ENCODE results near the gene IFIT1B.
"Not testable (repeated sequence)": the region's sequence is repeated elsewhere in the genome, so short reads cannot be mapped to it uniquely, and the experiment has no call there.

The IFIT1B gene, protein sequence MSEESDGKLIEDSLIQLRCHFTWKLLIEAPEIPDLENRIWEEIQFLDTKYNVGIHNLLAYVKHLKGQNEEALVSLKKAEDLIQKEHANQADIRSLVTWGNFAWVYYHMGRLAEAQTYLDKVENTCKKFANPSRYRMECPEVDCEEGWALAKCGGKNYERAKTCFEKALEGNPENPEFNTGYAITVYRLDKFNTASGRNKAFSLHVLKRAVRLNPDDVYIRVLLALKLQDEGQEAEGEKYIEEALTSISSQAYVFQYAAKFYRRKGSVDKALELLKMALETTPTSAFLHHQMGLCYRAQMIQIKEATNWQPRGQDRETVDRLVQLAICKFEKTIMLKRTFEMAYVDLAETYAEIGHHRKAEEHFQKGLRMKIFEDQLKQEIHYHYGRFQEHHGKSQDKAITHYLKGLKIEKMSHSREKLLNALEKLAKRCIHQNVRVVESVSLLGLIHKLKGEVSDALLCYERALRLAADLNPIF

GRCh38 chr10:89377705-89378637 is at the start of gene IFIT1B:
Gene IFIT1B, plus strand, starts transcription at chr10:89378056. Its CDS starts 80 bp downstream, at chr10:89378136.
- peak; percentile 89 for DNase-seq

GRCh38 chr10:89329151-89329550 is 48.7 kb upstream of the IFIT1B start:
- DNase-seq = no peak

DNA sequence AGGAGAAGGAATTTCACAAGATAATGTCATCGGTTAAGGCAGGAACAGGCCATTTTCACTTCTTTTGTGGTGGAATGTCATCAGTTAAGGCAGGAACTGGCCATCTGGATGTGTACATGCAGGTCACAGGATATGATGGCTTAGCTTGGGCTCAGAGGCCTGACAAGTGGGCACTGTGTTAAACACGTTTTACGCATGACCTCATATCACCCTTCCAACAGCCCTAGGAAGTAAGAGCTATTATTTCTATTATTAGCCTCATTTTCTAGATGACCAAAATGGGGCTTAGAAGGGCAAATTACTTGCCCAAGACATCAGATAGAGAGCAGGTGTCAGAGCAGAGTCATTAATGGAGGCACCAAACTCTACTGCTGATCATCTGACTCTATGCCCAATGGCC is 47.8 kb upstream of the IFIT1B start:
- DNase-seq = not testable (repeated sequence)

DNA sequence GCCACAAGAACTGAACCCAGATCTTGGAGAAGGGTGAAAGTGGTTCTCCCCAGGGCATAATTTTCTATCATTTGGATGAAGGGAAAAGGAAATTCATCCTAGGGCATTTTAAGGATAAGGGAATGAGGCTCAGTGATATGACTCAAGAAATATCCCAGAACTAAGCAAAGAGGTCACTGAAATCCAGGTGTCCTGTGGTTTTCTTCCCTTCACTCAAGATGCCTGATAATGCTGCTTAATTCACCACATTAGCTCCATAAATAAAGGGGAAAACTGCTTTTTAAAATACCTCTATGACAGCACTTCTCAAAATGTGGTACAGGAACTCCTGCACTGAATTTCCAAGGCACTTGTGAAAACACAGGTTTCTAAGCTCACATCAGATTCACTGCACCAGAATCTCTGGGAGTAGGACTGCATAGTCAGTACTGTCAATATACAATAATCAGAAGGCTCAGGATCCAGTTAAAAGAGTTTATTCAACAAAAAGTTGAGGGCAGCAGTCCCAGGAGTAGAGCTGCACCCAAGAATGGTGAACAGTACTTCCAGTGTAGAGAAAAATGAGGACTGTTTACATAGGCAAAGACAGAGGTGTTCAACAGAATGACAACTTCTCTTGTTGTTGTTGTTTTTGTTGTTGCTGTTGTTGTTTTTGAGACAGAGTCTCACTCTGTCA is 47.2 kb upstream of the IFIT1B start:
- no peak for DNase-seq

DNA sequence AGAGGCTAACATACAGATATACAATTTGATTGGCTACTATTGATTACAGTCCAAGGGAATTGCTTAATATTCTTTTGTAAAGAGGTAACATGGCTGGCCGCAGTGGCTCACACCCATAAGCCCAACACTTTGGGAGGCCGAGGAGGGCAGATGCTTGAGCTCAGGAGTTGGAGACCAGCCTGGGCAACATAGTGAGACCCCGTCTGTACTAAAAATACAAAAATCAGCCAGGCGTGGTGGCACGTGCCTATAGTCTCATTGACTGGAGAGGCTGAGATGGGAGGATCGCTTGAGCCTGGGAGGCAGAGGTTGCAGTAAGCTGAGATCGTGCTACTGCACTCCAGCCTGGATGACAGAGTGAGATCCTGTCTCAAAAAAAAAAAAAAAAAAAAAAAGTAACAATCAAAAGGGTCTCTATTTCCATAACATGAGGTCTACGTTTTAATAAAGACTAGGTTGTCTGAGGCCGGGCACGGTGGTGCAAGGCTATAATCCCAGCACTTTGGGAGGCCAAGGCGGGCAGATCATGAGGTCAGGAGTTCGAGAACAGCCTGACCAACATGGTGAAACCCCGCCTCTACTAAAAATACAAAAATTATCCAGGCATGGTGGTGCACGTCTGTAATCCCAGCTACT is 46.3 kb upstream of the IFIT1B start:
- not testable (repeated sequence) for DNase-seq

DNA sequence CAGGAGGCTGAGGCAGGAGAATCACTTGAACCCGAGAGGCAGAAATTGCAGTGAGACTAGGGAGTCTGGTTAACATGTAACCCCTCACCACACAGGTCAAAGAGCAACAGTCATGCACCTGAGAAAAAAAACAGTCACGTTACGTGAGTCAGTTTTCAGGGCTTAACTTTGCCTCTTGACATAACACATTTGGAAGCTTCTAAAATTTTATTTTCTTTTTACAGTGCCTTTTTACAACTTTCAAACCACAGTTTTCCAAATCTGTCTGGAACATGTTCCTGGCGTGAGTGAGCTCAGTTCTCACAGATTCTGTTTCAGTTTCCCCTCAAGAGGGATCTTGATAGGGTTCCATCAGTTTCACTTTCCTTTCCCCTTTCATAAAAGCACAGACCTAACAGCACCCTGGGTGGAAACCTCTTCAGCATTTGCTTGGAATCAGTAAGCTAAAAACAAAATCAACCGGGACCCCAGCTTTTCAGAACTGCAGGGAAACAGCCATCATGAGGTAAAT is 45.7 kb upstream of the IFIT1B start:
- peak; percentile 71 for DNase-seq

GRCh38 chr10:89335226-89335625 is 42.6 kb upstream of the IFIT1B start:
- DNase-seq = no peak

DNA sequence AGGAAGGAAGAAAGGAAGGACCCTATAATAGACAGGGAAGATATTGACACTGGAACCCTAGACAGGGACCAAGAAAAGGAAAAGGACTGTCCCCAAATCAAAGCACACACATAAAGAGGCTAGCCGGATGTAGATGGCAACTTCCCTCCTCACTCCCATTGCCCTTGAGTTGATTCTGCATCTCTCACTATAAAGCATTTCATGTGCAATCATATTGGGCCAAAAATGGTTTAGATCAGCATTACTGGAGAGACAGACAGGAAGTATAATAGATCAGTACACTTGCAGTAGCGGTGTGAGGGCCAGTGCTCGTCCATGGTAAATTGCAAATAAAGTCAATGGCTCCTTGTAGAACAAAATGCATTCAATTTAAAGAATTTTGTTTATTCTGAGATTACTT is 41.6 kb upstream of the IFIT1B start:
- DNase-seq = no peak

- DNase-seq = no peak
Observed at GRCh38 chr10:89337484-89337883, 40.4 kb upstream of the IFIT1B start.

- no peak for DNase-seq
Observed at GRCh38 chr10:89338713-89339112, 39.1 kb upstream of the IFIT1B start.

DNA sequence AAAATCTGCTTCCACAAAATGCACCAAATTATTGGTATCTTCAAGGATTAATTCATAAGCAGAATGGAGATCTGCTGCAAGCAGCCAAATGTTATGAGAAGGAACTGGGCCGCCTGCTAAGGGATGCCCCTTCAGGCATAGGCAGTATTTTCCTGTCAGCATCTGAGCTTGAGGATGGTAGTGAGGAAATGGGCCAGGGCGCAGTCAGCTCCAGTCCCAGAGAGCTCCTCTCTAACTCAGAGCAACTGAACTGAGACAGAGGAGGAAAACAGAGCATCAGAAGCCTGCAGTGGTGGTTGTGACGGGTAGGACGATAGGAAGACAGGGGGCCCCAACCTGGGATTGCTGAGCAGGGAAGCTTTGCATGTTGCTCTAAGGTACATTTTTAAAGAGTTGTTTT is 38.0 kb upstream of the IFIT1B start:
- DNase-seq = no peak

DNA sequence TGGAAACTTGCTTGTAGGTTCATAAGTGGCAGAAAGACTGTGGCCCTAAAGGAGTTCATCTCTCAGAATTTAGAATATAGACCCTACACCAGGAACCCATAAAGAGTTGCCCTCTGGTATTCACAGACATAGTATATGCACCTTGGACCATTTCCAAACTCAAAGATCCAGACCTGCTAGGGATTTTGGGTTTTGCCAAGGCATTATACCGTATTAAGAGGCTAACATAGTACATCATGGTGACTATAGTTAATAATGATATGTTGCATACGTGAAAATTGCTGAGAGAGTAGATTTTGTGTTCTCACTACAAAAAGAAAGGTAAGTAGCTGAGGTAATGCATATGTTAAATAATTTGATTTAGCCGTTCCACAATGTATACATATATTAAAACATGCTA is 36.2 kb upstream of the IFIT1B start:
- no peak for DNase-seq

DNA sequence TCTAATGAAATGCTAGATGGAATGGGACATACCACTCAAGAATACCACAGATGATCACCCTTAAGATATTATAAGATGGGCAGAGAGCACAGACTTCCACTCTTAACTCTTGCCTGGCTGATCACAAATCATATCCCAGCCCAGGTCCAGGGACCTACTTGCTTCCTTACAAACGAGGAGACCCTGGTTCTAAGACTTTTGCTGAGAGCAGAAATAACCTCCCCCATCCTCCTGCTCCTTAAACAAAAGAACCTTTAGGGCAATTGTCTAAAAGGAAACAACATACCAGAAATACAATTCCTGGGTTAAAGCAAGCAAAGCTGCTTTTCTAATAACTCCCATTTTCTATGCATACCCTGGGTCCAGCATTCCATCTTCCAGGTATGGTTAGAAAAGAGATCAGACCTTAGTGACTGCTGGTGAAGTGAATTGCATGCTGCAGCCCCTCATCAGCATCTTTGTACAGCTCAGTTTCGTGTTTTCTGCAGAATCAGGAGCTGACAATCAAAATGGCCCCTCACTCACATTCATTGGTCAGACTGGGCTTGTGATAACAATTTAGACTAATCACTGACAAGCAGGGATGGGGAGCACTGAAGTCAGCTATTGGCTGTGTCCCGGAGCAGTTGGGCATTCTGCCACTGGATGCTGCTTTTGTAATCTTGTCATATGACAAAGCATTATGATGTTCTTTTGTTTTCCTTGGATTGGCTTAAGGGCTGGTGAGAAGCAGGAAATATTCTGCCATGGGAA is 35.5 kb upstream of the IFIT1B start:
- peak; percentile 32 for DNase-seq

DNA sequence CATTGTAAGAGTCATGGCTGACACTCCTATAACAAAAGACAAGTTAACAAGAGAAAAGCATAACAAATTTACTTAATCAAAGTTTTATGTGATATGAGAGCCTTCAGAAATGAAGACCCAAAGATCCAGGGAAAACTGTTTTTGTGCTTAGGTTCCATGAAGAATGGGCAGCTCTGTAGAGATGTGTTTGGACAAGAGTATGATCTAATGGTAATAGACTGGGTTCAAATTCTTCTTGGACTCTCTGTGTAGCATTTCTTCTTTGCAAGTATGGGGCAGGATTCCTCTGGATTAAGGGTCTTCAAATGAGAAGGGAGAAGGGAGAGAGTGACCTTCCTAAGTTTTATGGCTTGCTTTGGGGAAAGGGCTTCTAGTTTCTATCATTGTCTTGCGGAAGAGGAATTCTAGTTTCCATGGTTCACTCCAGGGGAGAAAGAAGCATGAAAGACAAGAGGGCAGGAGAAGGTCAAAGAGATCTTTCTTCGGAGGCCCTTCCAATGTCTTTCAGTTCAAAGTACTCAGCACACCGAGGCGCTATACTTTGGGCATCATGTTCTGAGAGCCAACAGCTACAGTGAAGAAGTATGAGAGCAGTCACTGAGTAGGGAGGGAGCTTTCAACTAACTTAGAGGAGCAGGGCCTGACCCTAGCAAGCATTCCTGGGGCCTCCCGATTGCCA is 34.6 kb upstream of the IFIT1B start:
- DNase-seq = no peak

DNA sequence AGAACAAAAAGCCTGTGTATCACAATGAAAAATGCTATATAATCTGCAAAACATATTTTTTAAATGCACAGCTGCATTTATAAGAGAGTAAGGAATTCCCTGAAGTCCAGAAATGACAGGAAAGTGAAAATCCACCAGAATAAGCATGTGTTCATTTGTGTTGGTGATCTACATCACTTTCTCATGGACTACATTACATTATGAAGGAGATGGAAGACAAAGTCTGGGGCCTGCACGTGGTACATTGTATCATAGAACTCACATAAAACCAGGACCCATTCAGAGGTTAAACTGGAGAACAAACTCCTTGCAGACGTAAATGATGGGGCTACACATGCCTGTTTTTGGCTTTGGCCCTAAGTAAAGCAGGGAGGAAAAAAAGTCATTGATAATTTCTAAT is 33.7 kb upstream of the IFIT1B start:
- no peak for DNase-seq

- DNase-seq = no peak
Observed at GRCh38 chr10:89345367-89346000, 32.4 kb upstream of the IFIT1B start.

GRCh38 chr10:89346405-89347254 is 31.2 kb upstream of the IFIT1B start:
- no peak for DNase-seq

DNA sequence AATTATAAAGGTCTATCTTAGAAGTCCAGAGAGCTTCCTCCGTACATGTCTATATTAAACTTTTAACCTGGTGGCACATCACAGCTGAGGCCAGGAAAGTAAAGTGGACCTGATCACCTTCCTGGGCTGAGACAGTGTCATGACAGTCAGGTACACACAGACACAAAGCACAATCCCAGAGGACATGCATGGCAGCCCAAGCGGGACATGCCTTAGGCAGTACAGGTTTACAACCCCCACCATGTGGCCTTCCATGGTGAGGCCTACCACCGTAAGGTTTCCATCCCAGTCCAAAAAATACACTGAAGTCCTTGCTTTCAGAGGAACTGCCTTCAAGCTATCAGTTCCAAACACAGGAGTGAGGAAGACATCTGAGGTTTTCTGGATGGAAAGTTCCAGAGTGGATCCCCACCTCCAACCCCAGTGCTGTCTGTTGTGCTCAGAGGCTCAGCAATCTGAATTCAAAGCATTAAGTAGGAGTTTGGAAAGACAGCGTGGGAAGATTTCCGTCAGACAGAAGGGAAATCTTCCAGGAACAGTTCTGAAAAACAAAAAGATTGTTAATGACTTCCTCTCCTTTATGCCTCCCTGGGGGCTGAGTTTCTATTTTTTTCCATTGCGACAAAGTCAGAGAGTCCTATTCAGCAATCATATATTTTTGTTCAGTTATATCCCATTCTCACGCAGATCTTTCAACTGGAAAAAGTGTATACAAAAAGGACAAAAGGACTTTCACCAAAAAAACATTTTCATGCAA is 30.0 kb upstream of the IFIT1B start:
- no peak for DNase-seq

- no peak for DNase-seq
Observed at GRCh38 chr10:89348481-89348880, 29.4 kb upstream of the IFIT1B start.

Data from hematopoietic multipotent progenitor cell treated with erythropoietin and hydrocortisone succinate and interleukin-3 and kit ligand, for 8 days (in vitro differentiated cells).